ENCODE data around the gene LMF1.

LMF1 gene

DNA sequence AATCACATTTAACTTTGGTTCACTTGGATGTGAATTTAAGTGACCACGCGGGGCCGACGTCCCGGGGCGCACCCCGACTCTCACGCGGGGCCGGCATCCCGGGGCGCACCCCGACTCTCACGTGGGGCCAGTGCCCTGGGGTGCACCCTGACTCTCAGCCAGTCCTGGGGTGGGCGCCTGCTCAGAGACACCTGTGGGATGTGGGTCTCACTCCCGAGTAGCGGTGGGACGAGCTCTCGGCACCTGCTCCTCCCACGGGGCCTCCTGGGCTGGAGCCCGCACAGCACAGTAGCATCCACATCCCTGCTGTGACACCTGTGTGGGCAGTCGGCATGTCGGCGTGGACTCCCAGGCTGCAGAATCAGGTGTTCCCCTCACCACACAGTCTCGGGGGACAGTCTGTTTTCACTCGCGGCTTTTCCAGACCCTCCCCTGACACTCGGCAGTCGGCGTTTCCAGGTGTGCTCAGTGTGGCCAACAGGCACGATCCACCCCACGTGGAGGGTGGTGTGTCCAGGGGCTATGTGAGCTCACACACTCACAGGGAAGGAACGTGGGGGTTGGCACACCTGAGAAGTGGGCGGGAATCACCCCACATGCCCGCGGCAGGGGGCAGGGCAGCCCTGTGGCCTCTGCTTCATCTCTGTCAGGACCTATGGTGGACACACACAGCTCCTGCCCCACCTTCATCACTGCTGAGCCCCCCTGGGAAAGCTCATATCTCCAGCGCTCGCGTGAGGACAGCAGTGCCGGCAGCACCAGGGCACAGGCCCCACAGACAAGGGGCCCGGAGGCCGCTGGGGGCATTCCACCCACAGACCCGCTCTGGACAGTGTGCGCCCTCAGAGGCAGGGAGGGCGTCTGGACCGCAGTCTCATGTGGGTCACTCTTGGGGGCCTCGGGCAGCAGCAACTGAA, 51.8 kb downstream of the LMF1 start:
- TF ChIP-seq, protein P1, sequence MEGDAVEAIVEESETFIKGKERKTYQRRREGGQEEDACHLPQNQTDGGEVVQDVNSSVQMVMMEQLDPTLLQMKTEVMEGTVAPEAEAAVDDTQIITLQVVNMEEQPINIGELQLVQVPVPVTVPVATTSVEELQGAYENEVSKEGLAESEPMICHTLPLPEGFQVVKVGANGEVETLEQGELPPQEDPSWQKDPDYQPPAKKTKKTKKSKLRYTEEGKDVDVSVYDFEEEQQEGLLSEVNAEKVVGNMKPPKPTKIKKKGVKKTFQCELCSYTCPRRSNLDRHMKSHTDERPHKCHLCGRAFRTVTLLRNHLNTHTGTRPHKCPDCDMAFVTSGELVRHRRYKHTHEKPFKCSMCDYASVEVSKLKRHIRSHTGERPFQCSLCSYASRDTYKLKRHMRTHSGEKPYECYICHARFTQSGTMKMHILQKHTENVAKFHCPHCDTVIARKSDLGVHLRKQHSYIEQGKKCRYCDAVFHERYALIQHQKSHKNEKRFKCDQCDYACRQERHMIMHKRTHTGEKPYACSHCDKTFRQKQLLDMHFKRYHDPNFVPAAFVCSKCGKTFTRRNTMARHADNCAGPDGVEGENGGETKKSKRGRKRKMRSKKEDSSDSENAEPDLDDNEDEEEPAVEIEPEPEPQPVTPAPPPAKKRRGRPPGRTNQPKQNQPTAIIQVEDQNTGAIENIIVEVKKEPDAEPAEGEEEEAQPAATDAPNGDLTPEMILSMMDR (IDR thresholded peaks at IDR 0.05; ENCODE audit: low read depth, low read length, missing control alignments), result no peak
- no peak overlapping the region for H3K4me3 ChIP-seq (ENCODE audit: low read depth, low read length)
- DNase-seq (ENCODE audit: low read depth), result no peak

DNA sequence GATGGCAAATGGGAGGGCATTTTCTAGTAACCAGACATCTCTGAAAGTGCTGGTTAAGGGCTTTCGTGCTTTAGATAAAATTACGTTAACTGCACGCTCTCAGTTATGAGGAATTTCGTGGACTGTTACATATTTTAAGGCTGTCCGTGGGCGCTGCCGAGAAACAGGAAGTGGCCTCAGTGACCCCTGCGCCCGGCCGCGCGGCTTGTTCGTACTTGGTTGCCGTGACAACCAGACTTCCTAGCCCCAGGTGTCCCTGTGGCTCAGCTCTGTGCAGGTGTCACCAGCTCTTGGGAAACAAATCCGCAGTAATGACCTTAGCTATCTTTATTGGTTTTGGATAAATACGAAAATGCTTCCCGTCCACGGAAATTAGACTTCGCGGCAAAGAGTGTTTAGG, 52.7 kb downstream of the LMF1 start:
- no peak overlapping the region for H3K4me3 ChIP-seq (ENCODE audit: low read depth, low read length)
- TF ChIP-seq, protein P1 (IDR thresholded peaks at IDR 0.05; ENCODE audit: low read depth, low read length, missing control alignments), result no peak
- no peak for DNase-seq (ENCODE audit: low read depth)

DNA sequence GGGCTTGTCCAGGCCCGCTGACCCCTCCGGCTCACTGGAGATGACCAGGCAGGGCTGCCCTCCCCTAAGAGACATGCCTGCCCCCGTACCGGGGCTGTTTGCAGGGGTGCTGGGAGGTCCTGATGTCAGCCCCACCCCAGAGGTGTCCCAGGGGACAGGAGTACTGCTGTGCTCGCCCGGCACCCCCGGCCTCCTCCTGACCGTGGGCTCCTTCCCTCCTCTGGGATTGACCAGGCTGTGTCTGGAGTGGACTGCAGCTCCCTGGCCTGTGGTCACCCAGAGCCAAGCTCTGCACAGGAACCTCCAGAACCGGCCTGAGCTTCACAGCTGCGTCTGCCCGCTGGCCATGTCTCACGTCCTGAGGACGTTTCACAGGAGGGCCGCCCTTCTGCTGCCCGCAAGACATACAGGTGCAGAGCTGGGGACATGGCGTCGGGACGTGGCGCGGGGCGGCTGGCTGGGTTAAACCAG, 53.2 kb downstream of the LMF1 start:
- no peak overlapping the region for H3K4me3 ChIP-seq (ENCODE audit: low read depth, low read length)
- TF ChIP-seq, protein P1 (IDR thresholded peaks at IDR 0.05; ENCODE audit: low read depth, low read length, missing control alignments), result no peak
- no peak for DNase-seq (ENCODE audit: low read depth)

DNA sequence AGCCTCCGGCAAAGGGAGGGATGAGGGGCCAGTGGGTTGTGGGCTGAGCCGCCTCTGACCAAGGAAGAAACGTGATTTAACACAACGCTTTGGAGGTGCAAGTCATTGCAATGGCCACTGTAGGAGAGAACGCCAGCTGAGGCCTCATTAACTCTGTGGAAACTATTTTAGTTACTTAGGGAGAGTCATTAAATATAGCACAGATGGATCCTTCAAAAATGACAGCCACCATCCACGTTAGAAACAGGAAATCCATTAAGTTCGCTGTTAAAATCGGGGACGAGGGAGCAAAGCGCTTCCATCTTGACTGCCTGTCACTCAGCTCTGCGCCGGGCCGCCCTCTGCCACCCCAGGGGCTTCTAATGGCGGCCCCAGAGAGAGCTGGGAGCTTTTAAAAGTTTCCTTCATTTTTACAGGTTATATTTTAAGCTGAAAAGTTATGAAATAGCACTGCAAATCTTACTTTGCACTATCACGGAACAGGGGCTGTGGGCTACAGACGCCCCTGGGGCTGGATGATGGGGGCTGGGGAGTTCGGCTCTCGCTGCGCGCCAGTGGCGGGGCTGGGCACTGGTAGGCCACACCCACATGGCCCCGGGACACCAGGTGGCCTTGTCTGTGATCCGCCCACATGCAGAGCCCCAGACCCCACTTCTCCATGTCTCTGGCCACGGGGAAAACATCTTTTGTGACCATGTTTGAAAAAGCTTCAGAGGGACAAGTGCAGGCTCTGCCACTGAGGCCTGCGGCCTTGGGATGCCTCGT, 54.6 kb downstream of the LMF1 start:
- H3K4me3 ChIP-seq (ENCODE audit: low read depth, low read length), result no peak overlapping the region
- TF ChIP-seq, protein P1 (IDR thresholded peaks at IDR 0.05; ENCODE audit: low read depth, low read length, missing control alignments), result no peak
- DNase-seq (ENCODE audit: low read depth), result no peak

DNA sequence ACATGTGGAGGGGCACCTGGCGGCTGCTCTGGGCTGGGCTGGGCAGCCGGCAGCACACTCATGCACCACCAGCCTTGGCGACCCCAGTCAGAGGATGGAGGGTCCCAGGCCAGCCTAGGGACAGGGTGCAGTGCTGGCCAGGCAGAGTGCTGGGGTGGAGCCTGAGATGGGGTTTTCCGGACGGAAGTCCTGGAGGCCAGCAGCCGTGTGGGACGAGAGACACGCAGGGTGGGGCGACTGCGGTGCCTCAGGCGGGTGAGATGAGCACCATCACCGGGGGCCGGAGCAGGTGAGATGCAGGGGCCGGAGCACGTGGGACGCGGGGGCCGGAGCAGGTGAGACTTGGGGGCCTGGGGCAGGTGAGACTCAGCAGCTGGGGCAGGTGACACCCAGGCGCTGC, 55.2 kb downstream of the LMF1 start:
- H3K4me3 ChIP-seq (ENCODE audit: low read depth, low read length), result no peak overlapping the region
- TF ChIP-seq, protein P1 (IDR thresholded peaks at IDR 0.05; ENCODE audit: low read depth, low read length, missing control alignments), result no peak
- DNase-seq (ENCODE audit: low read depth), result no peak

DNA sequence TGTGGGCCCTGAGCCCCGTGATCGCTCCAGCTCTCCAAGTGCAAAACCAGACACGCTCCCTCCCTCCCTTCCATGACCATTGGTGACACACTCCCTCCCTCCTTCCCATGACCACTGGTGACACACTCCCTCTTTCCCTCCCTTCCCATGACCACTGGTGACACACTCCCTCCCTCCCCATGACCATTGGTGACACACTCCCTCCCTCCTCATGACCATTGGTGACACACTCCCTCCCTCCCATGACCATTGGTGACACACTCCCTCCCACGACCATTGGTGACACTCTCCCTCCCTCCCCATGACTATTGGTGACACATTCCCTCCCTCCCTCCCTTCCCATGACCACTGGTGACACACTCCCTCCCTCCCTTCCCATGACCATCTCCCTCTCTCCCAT, 56.3 kb downstream of the LMF1 start:
- DNase-seq (ENCODE audit: low read depth), result peak; percentile 26
- TF ChIP-seq, protein P1 (IDR thresholded peaks at IDR 0.05; ENCODE audit: low read depth, low read length, missing control alignments), result no peak
- H3K4me3 ChIP-seq (ENCODE audit: low read depth, low read length), result no peak overlapping the region

Measured in GM12864 (cell line).